Stimulated activated CD8-positive, alpha-beta memory T cell treated with anti-CD3 and anti-CD28 coated beads, Interleukin-15, amount 100 ng/mL, for 24 hours (primary cell): Measurements from ENCODE around the gene TACC3.

ENCODE experiments used
- DNase-seq: peaks from one replicate; pipeline ENCODE4 v3.0.0-alpha.2; 2020; ENCODE audit warnings: low read depth

Gene TACC3

GRCh38 chr4:1793940-1794808, 72.9 kb downstream of the TACC3 start:
- no peak for DNase-seq
